Measurements from ENCODE around the gene PID1.

The PID1 gene

GRCh38 chr2:229223107-229223506, 48.0 kb downstream of the PID1 start:
- no peak for TF ChIP-seq CTCF (IDR thresholded peaks at IDR 0.05; ENCODE audit: borderline replicate concordance, insufficient read depth, low read depth, low read length)
- H3K4me3 ChIP-seq (ENCODE audit: low read depth, low read length), result no peak overlapping the region

- no peak for TF ChIP-seq CTCF (IDR thresholded peaks at IDR 0.05; ENCODE audit: borderline replicate concordance, insufficient read depth, low read depth, low read length)
These were observed 49.4 kb downstream of the PID1 start for GRCh38 chr2:229221641-229222040.

GRCh38 chr2:229220254-229220653, 50.8 kb downstream of the PID1 start:
- H3K4me3 ChIP-seq (ENCODE audit: low read depth, low read length), result no peak overlapping the region
- TF ChIP-seq CTCF (IDR thresholded peaks at IDR 0.05; ENCODE audit: borderline replicate concordance, insufficient read depth, low read depth, low read length), result no peak

More at GRCh38 chr2:229221641-229222040, 49.4 kb downstream of the PID1 start:
- H3K4me3 ChIP-seq (ENCODE audit: low read depth, low read length), result no peak overlapping the region

GRCh38 chr2:229218329-229218921, 52.7 kb downstream of the PID1 start:
- H3K4me3 ChIP-seq (ENCODE audit: low read depth, low read length), result no peak overlapping the region
- TF ChIP-seq CTCF (IDR thresholded peaks at IDR 0.05; ENCODE audit: borderline replicate concordance, insufficient read depth, low read depth, low read length), result no peak

- TF ChIP-seq CTCF (IDR thresholded peaks at IDR 0.05; ENCODE audit: borderline replicate concordance, insufficient read depth, low read depth, low read length), result no peak
- H3K4me3 ChIP-seq (ENCODE audit: low read depth, low read length), result no peak overlapping the region
These were observed 58.8 kb downstream of the PID1 start for GRCh38 chr2:229212241-229212640.

GRCh38 chr2:229210641-229211040, 60.4 kb downstream of the PID1 start:
- TF ChIP-seq CTCF (IDR thresholded peaks at IDR 0.05; ENCODE audit: borderline replicate concordance, insufficient read depth, low read depth, low read length), result no peak
- H3K4me3 ChIP-seq (ENCODE audit: low read depth, low read length), result no peak overlapping the region

GRCh38 chr2:229206548-229206947, 64.5 kb downstream of the PID1 start:
- no peak for TF ChIP-seq CTCF (IDR thresholded peaks at IDR 0.05; ENCODE audit: borderline replicate concordance, insufficient read depth, low read depth, low read length)
- no peak overlapping the region for H3K4me3 ChIP-seq (ENCODE audit: low read depth, low read length)

All from GM12875 (cell line).